Measurements from ENCODE around the gene NOSIP.
A peak's percentile ranks its signal among the peaks of the same experiment; 100 is the strongest.

NOSIP gene

GRCh38 chr19:49570138-49570856 is 10.1 kb downstream of the NOSIP start:
- DNase-seq: peak; percentile 91

- DNase-seq: peak; percentile 71
These were observed 12.4 kb downstream of the NOSIP start for GRCh38 chr19:49567861-49568441.

- no peak for DNase-seq
These were observed 14.1 kb downstream of the NOSIP start for GRCh38 chr19:49566302-49566701.

GRCh38 chr19:49565261-49565660 is 15.1 kb downstream of the NOSIP start:
- peak; percentile 52 for DNase-seq

- peak; percentile 63 for DNase-seq
These were observed 15.7 kb downstream of the NOSIP start for GRCh38 chr19:49564616-49565045.

- DNase-seq: no peak
These were observed 19.9 kb downstream of the NOSIP start for GRCh38 chr19:49560358-49560900.

GRCh38 chr19:49559928-49560327 is 20.4 kb downstream of the NOSIP start:
- DNase-seq: no peak

GRCh38 chr19:49559443-49559842 is 20.9 kb downstream of the NOSIP start:
- DNase-seq: no peak

- DNase-seq: no peak
These were observed 21.8 kb downstream of the NOSIP start for GRCh38 chr19:49558591-49558990.

- no peak for DNase-seq
These were observed 22.6 kb downstream of the NOSIP start for GRCh38 chr19:49557641-49558325.

- DNase-seq: no peak
These were observed 23.7 kb downstream of the NOSIP start for GRCh38 chr19:49556412-49557398.

- DNase-seq: peak; percentile 53
These were observed 24.6 kb downstream of the NOSIP start for GRCh38 chr19:49555600-49556411.

- no peak for DNase-seq
These were observed 25.6 kb downstream of the NOSIP start for GRCh38 chr19:49554701-49555181.

- DNase-seq: no peak
These were observed 26.7 kb downstream of the NOSIP start for GRCh38 chr19:49553451-49554271.

- no peak for DNase-seq
These were observed 27.6 kb downstream of the NOSIP start for GRCh38 chr19:49552749-49553148.

GRCh38 chr19:49551531-49551930 is 28.8 kb downstream of the NOSIP start:
- DNase-seq: no peak

GRCh38 chr19:49549045-49549444 is 31.3 kb downstream of the NOSIP start:
- DNase-seq: peak; percentile 25

- DNase-seq: peak; percentile 88
These were observed 33.4 kb downstream of the NOSIP start for GRCh38 chr19:49546825-49547565.

GRCh38 chr19:49544154-49544553 is 36.2 kb downstream of the NOSIP start:
- DNase-seq: no peak

GRCh38 chr19:49543032-49543431 is 37.3 kb downstream of the NOSIP start:
- DNase-seq: no peak
